Occipital lobe (tissue), 2 donors: ENCODE measurements around the gene CDH20. TPM values are rescaled to one million over a fixed set of nuclear protein-coding genes. Genes with fewer than 3 reads are reported as not detected.

ENCODE experiments used
- DNase-seq: peaks from one replicate; lab custom pipeline; 2025; lab: John Stamatoyannopoulos, UW
- total RNA-seq: library from RNA; depleted of rRNA; stranded (reverse); fragments of >200 nt; gene quantifications from one replicate; pipeline ENCODE4 v1.2.3, GENCODE V29; 2014

CDH20 gene
- total RNA-seq, 1 donor from 2014 or later: 7.3 TPM

GRCh38 chr18:61420218-61420885, 87.1 kb downstream of the CDH20 start:
- no peak for DNase-seq

- DNase-seq: no peak
Observed at GRCh38 chr18:61426492-61427053, 93.3 kb downstream of the CDH20 start.

DNA sequence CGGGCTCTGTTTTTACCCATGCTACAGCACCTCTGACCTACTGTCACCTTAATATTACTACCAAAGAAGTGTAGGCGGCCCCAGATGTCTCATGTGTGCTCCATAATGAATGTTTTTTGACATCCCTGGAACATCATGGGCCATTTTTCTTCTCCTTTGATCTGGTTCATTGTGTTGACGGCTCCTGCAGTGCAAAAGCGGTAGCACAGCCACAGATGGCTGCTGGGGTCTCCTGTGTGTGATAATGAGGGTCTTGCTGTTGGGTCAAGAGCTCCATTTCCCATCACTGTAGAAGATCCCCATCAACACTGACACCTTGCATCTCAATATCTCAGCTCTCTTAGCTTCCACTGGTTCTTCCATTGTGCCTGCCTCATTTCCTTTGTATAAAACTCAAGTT, 95.0 kb downstream of the CDH20 start:
- no peak for DNase-seq

- DNase-seq: no peak
Observed at GRCh38 chr18:61432590-61432989, 99.4 kb downstream of the CDH20 start.

DNA sequence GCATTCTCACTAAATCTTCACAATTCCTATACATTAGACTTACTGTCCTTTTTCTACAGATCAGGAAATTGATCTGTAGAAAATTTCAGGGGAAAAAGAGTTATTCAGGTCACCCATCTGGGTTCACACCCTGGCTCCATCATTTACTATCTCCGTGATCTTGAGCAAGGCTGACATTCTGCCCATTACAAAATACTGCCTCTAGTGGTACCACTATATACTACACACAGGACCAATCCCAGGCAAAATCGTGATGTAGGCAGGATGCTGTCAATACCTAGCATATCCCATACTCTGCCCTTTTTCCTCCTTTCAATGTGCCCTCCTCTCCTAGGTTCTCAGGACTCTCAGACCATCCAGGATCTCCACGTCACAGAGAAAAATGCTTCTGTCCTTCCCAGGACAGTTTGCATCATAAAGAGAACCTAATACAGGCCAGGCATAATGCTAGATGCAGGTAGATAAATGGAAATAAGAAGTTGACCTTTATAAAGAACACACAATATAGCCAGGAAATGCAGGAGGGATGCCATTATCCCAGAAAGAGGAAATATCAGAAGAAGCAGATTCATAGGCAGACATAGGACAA, 101.9 kb downstream of the CDH20 start:
- DNase-seq: no peak

- no peak for DNase-seq
Observed at GRCh38 chr18:61443081-61443725, 110.0 kb downstream of the CDH20 start.

DNA sequence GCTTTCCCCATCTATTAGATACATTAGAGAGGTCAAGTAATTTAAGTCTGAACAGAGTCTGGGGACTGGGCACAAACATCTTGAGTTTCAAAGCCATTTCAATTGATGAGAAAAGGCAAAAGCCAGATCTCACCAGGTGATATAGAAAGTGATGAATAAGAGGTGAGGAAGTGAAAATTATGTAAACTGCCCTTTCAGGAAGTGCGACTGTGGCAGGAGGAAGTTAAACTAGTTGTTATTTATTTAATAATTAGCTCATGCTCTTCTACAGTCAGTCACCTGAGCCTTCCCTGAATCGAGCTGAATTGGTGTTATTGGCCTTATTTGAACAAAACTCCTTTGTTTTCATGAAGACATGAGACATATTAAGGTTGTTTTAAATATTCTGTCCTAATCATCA, 115.1 kb downstream of the CDH20 start:
- DNase-seq: no peak

DNA sequence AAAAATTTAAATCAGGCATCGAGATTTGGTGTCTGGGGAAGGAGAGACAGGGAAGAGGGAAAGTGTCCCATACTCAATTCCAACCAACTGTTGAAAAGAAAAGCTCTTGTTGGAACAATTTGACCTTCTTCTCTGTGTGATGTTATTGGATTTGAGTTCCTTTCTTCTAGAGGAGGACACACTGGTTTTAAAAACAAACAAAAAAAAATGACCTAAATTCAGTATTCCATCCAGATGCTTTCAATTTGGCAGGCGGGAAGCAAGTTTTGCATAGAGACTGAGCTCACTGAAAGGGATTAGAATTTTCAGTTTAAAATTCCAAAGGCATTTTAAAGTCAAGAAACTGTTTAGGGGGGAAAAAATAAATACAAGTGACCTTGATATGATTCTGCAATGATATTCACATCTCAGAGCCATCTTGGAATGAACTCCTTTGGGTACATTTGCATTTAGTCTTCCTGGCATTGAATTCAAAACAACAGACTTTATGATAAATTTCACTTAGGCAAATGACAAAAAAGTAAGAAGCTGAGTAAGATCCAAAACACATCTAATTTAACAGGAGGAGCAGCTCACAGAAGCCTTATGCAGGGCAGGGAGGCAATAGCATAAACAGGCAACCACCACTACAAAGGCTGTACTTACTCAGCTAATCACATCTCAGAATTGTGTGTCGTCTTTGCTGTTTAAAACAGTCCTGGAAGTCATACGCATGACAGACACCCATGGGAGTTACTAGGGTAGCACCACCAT, 126.8 kb downstream of the CDH20 start:
- no peak for DNase-seq

DNA sequence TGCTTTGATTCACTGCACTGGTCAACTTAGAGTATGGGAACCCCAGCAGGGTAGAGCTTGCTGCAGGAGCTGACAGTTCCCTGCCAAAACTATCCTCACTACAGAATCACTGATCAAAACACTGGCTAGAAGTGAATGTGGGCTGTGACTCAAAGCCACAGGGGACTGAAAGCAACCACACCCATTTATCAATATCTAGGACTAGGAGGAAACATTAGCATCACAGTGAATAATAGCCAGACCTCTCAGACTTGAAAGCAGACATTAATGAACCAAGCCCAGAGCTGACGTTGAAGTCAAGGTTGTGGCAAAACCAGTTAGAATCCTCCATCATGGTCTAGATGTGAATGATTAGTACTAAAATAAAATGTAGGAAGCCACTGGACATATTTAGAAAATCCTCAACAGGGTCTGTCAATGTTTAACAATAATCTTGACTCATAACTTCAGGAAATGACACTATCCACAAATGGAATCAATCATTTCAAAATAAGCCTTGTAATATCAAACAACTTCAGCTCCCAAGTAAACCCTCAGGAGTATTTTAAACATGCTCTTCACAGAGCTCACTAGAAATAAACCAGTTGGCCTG, 131.4 kb downstream of the CDH20 start:
- DNase-seq: no peak

DNA sequence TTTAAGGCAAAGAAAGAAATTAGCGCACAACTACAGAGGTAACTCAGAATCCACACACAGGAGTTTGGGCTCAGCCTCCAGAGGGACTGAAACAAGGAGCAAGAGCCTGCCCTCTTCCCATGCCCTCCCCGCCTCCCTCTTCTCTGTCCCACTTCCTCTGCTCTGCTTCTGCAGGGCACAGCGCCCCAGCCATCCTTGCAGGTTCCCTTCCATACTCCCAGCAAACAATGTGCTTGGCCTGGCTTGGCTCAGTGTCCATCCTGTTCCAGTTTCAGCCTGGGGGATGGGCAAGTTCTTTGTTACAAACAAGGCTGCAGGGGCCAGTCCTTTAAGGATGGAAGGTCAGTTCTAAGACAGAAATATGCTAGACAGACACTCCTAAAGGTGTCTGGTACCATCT, 133.5 kb downstream of the CDH20 start:
- DNase-seq: no peak

DNA sequence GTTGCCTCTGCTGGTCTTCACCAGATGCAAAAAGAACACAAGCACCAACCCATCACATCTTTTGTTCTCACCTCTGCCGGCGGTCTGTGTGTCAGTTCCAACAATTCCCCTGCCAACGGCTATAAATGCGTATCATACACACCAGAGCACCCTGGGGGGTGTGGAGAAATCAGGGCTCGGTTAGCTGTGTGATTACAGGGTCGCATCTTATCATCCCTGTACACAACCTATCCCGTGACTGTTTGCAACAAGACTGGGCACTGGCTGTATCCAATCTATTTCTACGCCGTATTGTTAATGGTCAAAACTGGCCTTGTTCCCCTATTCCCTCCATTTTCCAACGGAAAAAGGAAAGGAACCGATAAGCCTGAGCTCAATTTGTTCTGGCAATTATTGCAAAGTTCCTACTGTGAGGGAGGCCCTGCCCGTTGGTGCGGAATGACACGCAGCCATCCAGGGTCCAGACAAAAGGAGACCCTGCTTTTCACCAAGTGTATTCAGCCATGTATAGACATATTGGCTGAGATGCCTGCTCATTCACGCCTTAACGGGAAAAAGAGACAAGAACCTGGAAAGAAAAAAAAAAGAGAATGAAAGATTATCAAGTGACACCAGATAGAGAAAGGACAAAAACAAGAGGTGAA, 136.9 kb downstream of the CDH20 start:
- no peak for DNase-seq

DNA sequence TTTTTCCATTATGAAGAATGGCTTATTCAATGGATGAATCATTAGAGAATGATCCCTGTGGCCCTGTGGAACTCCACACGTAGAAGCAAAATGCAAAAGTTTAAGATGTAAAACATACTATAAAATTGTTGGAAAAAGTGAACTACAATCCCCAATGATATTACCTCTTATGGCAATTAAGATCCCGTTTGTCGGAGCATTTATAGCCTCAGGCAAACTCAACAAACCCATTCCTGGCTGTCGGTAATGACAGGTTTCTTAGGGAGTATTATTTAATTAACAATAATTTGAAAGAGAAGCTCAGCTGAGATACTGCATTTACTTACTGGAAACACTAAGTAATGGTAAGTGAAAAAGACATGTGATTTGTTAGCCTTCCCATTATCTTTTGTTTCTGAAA, 138.3 kb downstream of the CDH20 start:
- DNase-seq: no peak

GRCh38 chr18:61471942-61472341, 138.7 kb downstream of the CDH20 start:
- DNase-seq: no peak

- no peak for DNase-seq
Observed at GRCh38 chr18:61474341-61474740, 141.1 kb downstream of the CDH20 start.

- DNase-seq: no peak
Observed at GRCh38 chr18:61474918-61475317, 141.7 kb downstream of the CDH20 start.

DNA sequence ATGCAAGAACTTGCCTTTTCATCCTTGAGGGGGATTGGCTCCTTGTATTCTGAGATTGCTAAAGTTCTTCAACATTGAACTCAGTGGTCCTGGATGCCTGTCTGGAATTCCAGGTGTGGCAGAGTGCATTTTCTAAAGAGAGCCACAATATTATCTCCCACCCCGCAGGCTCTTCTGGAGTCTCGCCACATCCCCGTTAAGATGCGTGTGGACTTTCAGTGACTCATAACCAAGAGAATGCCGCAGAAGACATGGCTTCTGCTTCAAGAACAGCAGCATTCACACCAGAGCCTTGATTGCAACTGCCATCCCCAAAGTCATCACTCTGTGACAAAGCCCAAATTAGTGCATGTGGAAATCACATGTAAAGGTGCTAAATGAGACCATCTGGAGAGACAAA, 142.7 kb downstream of the CDH20 start:
- no peak for DNase-seq

GRCh38 chr18:61489334-61489733, 156.1 kb downstream of the CDH20 start:
- DNase-seq: no peak

- no peak for DNase-seq
Observed at GRCh38 chr18:61496374-61496773, 163.1 kb downstream of the CDH20 start.

- no peak for DNase-seq
Observed at GRCh38 chr18:61497422-61497821, 164.2 kb downstream of the CDH20 start.

DNA sequence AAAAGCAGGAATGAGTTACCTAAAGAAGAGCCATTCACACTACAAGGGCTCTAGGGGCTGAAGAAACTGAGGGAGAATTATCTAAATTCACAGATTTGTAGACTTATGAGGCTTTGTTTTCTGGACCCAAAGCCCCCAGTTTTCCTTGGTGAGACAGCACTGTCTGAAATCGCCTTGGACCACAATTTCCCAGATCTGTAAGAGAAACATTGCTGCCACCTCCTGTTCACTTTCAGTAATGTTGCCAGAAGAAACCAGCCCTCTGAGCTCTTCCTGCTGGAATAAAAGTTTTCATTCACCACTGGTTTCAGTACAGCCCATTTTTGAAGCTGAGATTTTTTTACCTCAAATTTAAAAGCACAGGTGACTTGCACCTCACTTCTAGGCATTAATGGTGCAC, 169.2 kb downstream of the CDH20 start:
- DNase-seq: peak; percentile 45

DNA sequence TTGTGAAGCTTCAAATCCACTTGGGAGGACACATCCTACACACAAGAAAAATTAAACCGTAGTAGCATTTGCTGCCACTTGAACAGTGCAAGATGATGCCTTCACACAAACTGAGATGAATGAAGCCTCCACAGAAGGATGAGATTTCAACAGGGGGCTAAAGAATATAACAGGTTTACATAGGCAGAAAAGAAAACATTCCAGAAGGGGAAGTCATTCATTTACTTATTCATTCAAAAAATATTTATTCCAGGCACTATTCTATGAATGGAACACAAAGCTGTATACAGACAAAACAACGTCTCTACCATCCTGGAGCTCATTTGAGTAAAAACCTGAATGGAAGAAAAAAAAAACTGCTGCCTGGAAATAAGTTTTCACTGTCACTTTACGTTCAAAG, 170.5 kb downstream of the CDH20 start:
- no peak for DNase-seq
